OCI-LY3 (cell line): ENCODE data around the gene LNPEP.

Experiments used
- H2AFZ ChIP-seq: fragments of 200-600, 300-600 bp; shearing (Covaris generic); 2 replicates; pipeline ENCODE4 v1.6.0; 2014; ENCODE audit warnings: antibody characterized with exemption, low read depth, low read length
- H3K27ac ChIP-seq: fragments of 200-600, 300-600 bp; sonication (generic); 2 replicates; pipeline ENCODE4 v1.5.1; 2014; ENCODE audit warnings: mild to moderate bottlenecking, low read length, moderate library complexity, mixed read lengths
- H3K27me3 ChIP-seq: fragments of 200-600, 300-600 bp; sonication (generic); 2 replicates; pipeline ENCODE4 v1.6.1; 2014; ENCODE audit warnings: low read depth, low read length, mixed read lengths
- H3K36me3 ChIP-seq: fragments of 200-600, 300-600 bp; sonication (generic); replicated peaks from 2 replicates; pipeline ENCODE3; 2014; ENCODE audit warnings: low read depth, low read length, mixed read lengths
- H3K4me1 ChIP-seq: fragments of 300-600, 200-600 bp; sonication (generic); 2 replicates; pipeline ENCODE4 v1.6.1; 2014; ENCODE audit warnings: low read length, mixed read lengths
- H3K4me2 ChIP-seq: fragments of 200-600, 300-600 bp; sonication (generic); 2 replicates; pipeline ENCODE4 v1.6.1; 2014; ENCODE audit warnings: low read length, mixed read lengths
- H3K4me3 ChIP-seq: fragments of 300-600, 200-600 bp; sonication (generic); 2 replicates; pipeline ENCODE4 v1.5.1; 2014; ENCODE audit warnings: antibody characterized with exemption, mild to moderate bottlenecking, low read length, moderate library complexity
- H3K79me2 ChIP-seq: fragments of 300-600, 200-600 bp; shearing (Covaris generic); 2 replicates; pipeline ENCODE4 v1.6.1; 2014; ENCODE audit warnings: mild to moderate bottlenecking, low read length, mixed read lengths
- H3K9ac ChIP-seq: fragments of 300-600, 200-600 bp; shearing (Covaris generic); 2 replicates; pipeline ENCODE4 v1.6.0; 2014; ENCODE audit warnings: mild to moderate bottlenecking, low read length, moderate library complexity
- H3K9me3 ChIP-seq: fragments of 200-600, 300-600 bp; shearing (Covaris generic); 2 replicates; pipeline ENCODE4 v1.6.1; 2014; ENCODE audit warnings: low read length, mixed read lengths; ENCODE audit not compliant: insufficient read depth
- H4K20me1 ChIP-seq: fragments of 200-600, 300-600 bp; sonication (generic); 2 replicates; pipeline ENCODE4 v1.6.1; 2016; ENCODE audit warnings: low read length, mixed read lengths; ENCODE audit not compliant: insufficient read depth
- EZH2phosphoT487 ChIP-seq: fragments of 200-600 bp; shearing (Covaris generic); IDR thresholded peaks from 2 replicates; pipeline ENCODE4 v1.6.1; 2018; ENCODE audit warnings: antibody characterized with exemption, mixed run types, low read depth
- TF ChIP-seq, protein P1 (sequence below): fragments of 200-600, 300-600 bp; sonication (generic); IDR thresholded peaks from 2 replicates; pipeline ENCODE4 v1.5.1; 2014; ENCODE audit warnings: antibody characterized with exemption, low read length, low read depth

The LNPEP gene

DNA sequence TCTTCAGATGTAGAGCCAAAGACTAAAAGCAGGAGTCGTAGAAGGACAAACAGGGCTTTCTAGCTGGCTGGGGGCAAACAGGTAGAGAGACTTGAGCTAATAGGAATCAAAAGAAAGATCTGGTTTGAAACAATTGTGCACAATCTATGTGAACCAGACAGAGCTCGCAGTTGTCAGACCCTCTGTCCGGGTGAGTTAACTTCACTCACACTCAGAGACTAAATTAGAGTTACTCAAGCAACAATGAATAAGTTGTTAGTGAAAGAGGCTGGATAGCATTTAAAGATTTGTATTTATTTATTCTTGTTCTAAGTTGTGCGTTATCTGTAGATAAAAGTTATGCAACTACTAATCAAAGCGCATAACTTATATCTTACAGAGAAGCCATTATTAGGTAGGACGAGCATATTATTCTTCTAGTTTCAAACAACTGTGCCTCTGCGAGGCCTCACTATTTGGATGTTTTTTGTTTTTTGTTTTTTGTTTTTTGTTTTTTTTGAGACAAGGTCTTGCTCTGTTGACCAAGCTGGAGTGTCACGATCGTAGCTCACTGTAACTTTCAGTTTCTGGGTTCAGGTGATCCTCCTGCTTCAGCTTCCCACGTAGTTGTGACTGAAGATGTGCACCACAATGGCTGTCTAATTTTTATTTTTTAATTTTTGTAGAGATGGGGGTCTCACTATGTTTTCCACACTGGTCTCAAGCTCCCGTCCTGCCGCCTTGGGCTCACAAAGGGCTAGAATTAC lies 13.2 kb upstream of the LNPEP start:
- no peak overlapping the region for H3K27ac ChIP-seq
- no peaks in the 10 kb centered on the region for H4K20me1 ChIP-seq
- no peaks in the 10 kb centered on the region for H3K9me3 ChIP-seq
- peak overlapping the region; percentile 19; the same call in 1 of the 2 replicates for H3K9ac ChIP-seq
- H3K4me3 ChIP-seq: peak overlapping the region; percentile 66
- no peak for TF ChIP-seq EZH2phosphoT487
- TF ChIP-seq, protein P1, sequence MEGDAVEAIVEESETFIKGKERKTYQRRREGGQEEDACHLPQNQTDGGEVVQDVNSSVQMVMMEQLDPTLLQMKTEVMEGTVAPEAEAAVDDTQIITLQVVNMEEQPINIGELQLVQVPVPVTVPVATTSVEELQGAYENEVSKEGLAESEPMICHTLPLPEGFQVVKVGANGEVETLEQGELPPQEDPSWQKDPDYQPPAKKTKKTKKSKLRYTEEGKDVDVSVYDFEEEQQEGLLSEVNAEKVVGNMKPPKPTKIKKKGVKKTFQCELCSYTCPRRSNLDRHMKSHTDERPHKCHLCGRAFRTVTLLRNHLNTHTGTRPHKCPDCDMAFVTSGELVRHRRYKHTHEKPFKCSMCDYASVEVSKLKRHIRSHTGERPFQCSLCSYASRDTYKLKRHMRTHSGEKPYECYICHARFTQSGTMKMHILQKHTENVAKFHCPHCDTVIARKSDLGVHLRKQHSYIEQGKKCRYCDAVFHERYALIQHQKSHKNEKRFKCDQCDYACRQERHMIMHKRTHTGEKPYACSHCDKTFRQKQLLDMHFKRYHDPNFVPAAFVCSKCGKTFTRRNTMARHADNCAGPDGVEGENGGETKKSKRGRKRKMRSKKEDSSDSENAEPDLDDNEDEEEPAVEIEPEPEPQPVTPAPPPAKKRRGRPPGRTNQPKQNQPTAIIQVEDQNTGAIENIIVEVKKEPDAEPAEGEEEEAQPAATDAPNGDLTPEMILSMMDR: no peak
- H3K36me3 ChIP-seq: peaks cover 15% of the 10 kb centered on the region
- H3K4me2 ChIP-seq: peak overlapping the region; percentile 77
- H3K27me3 ChIP-seq: no peaks in the 10 kb centered on the region
- peaks cover 48% of the 10 kb centered on the region for H3K4me1 ChIP-seq
- H3K79me2 ChIP-seq: no peaks in the 10 kb centered on the region
- no peak overlapping the region for H2AFZ ChIP-seq

DNA sequence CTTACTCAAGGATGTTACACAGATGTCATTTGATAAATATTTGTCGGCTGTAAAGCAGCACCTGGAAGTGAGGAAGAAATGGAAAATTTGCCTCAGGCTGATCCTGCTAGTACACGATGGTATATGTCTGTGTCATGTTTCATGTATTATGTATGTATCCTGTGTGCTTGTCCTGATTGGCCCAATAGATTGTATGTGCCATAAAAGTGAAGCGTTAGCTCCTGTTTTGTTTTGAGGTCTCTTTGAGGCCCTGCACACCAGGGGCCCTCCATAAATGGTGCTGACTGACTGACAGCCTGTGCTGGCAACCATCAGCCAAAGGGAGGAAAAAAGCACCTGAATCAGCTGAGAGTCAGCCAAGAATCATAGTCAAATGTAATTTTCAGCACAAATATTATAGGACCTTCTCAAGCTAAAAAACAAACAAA lies 11.8 kb upstream of the LNPEP start:
- Histone ChIP-seq H3K9me3 (no peaks in the 10 kb centered on the region), H3K36me3 (peaks cover 3% of the 10 kb centered on the region), H3K27ac (no peak overlapping the region), H3K79me2 (no peaks in the 10 kb centered on the region), H3K4me2 (no peak overlapping the region), H3K27me3 (no peaks in the 10 kb centered on the region), H4K20me1 (no peaks in the 10 kb centered on the region), H3K9ac (no peak overlapping the region), H3K4me3 (no peak overlapping the region), H3K4me1 (peaks cover 44% of the 10 kb centered on the region), H2AFZ (no peak overlapping the region)
- no peak for TF ChIP-seq EZH2phosphoT487
- TF ChIP-seq, protein P1: no peak

DNA sequence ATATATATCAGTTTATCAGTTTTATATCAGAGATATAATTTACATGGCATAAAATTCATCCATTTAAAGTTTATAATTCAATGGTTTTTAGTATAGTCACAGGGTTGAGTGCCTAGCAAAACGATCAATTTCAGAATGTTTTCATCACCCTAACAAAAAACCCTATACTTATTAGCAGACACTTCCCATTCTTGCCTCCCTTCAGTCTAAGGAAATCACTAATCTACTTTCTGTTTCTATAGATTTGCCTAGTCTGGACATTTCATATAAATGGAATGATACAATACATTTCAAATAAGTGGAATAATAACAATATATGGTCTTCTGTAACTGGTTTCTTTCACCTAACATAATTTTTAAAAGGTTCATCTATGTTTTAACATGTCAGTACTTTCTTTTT lies 9.6 kb upstream of the LNPEP start:
- no peak for TF ChIP-seq EZH2phosphoT487
- TF ChIP-seq, protein P1: no peak
- no peaks in the 10 kb centered on the region for H3K79me2 ChIP-seq
- H3K4me2 ChIP-seq: no peak overlapping the region
- H3K9me3 ChIP-seq: no peaks in the 10 kb centered on the region
- H3K4me3 ChIP-seq: no peak overlapping the region
- no peaks in the 10 kb centered on the region for H3K36me3 ChIP-seq
- no peaks in the 10 kb centered on the region for H3K27me3 ChIP-seq
- no peaks in the 10 kb centered on the region for H4K20me1 ChIP-seq
- no peak overlapping the region for H3K9ac ChIP-seq
- H3K4me1 ChIP-seq: peaks cover 27% of the 10 kb centered on the region
- no peak overlapping the region for H3K27ac ChIP-seq
- H2AFZ ChIP-seq: no peak overlapping the region

DNA sequence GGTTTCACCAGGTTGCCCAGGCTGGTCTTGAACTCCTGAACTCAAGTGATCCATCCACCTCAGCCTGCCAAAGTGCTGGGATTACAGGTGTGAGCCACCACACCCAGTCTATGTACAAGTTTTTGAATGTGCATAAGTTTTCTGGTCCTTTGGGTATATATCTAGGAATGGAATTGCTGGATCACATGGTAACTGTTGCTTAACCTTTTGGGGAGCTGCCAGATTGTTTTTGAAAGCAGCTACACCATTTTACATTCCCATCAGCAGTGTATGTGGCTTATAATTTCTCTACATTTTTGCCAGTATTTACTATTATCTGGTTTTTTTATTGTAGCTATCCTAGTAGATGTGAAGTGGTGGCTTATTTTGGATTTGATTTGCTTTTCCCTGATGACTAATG lies 8.9 kb upstream of the LNPEP start:
- TF ChIP-seq EZH2phosphoT487: no peak
- TF ChIP-seq, protein P1: no peak
- Histone ChIP-seq H3K36me3 (no peaks in the 10 kb centered on the region), H3K9ac (no peak overlapping the region), H4K20me1 (no peaks in the 10 kb centered on the region), H3K4me1 (peaks cover 28% of the 10 kb centered on the region), H3K27ac (no peak overlapping the region), H3K9me3 (no peaks in the 10 kb centered on the region), H2AFZ (no peak overlapping the region), H3K27me3 (no peaks in the 10 kb centered on the region), H3K4me3 (no peak overlapping the region), H3K79me2 (peaks cover 1% of the 10 kb centered on the region; the same call in 1 of the 2 replicates), H3K4me2 (no peak overlapping the region)
